Psoas muscle (tissue), 8 donors: ENCODE data around the gene AIG1. TPM values are rescaled to one million over a fixed set of nuclear protein-coding genes. Genes with fewer than 3 reads are reported as not detected.
"Not testable (repeated sequence)": the region's sequence is repeated elsewhere in the genome, so short reads cannot be mapped to it uniquely, and the experiment has no call there.

ENCODE experiments used
- ATAC-seq, 4 donors: fragments of 200-7000 bp; cut with Tn5 transposase; one replicate each; pipeline ENCODE4 v1.9.1; 2020; ENCODE audit warnings: moderate library complexity in 3 of 4, mild to moderate bottlenecking in 2 of 4
- DNase-seq, 2 donors: peaks; one replicate each; pipeline ENCODE4 v3.0.0-alpha.2; 2020
- H3K27ac ChIP-seq: fragments of 200-600 bp; one replicate; pipeline ENCODE4 v1.8.0; 2022
- H3K27me3 ChIP-seq, 3 donors: fragments of 200-600 bp in 1 of 3; one replicate each; pipeline versions ENCODE4 v1.6.1 to v1.8.0; 2013 to 2022; ENCODE audit warnings: low read length in 2 of 3, mild to moderate bottlenecking in 2 of 3, moderate library complexity in 1 of 3; ENCODE audit not compliant: insufficient read depth in 3 of 3
- H3K36me3 ChIP-seq, 2 donors: fragments of 200-600 bp in 1 of 2; one replicate each; pipeline versions ENCODE4 v1.6.1 to v1.8.0; 2013 to 2022; ENCODE audit warnings: low read depth in 1 of 2, mild to moderate bottlenecking in 1 of 2, moderate library complexity in 1 of 2; ENCODE audit not compliant: insufficient read depth in 1 of 2
- H3K4me1 ChIP-seq: fragments of 200-600 bp; one replicate; pipeline ENCODE4 v1.8.0; 2022
- H3K4me3 ChIP-seq: fragments of 200-600 bp; one replicate; pipeline ENCODE4 v1.8.0; 2022; ENCODE audit warnings: mild to moderate bottlenecking
- H3K9me3 ChIP-seq: fragments of 200-600 bp; one replicate; pipeline ENCODE4 v1.8.0; 2022
- WGBS, 3 donors: extraction: QIAGEN DNeasy Blood & Tissue Kit; methylation state at CpG; one replicate each; pipeline versions ENCODE4 v1.1.6 to v1.1.7; 2013; 5-methylcytosine and 5-hydroxymethylcytosine counted together
- intact Hi-C, 2 donors: fragments of 100-400 bp; cut with DNase I; formaldehyde crosslinking; loops; one replicate each; pipeline versions ENCODE4 v1.11.0 to v1.14.2; 2022
- polyA plus RNA-seq, 3 donors: library from polyadenylated mRNA; stranded (reverse); fragments of 200-250 nt; gene quantifications; one replicate each; pipeline ENCODE4 v1.2.3, GENCODE V29; 2013
- total RNA-seq, 4 donors: library from RNA; stranded (reverse); fragmentation: NEBNext Ultra II Directional in 2 of 4; extraction: Animal tissue kit (Norgen Biotek cat#: 25700) in 2 of 4; gene quantifications; one replicate each; pipeline versions ENCODE4 v1.2.1 to v1.2.4, GENCODE V29; 2021 to 2023
- TF ChIP-seq, protein P1 (sequence below): fragments of 200-600 bp; IDR thresholded peaks from one replicate; pipeline ENCODE4 v1.8.0; 2022; ENCODE audit warnings: antibody characterized with exemption
- donor health status: healthy with polysubstance abuse.
- donor health status: DM: no; HTN: no; CAD: no; lungs with moderate emphysema.
- donor health status: Bipolar disorder and iron deficiency.
- donor health status: healthy.
- donor health status: DM: yes; HTN: yes; CAD: no.
- donor health status: DM: no; HTN: no; CAD: no.
- donor health status: DM: no; HTN: no; CAD: no.
- donor health status: DM: yes; HTN: yes; CAD: no.

AIG1 gene
- total and polyA plus RNA-seq, 7 donors: 4.0 to 24.6 (median 5.8) TPM

DNA sequence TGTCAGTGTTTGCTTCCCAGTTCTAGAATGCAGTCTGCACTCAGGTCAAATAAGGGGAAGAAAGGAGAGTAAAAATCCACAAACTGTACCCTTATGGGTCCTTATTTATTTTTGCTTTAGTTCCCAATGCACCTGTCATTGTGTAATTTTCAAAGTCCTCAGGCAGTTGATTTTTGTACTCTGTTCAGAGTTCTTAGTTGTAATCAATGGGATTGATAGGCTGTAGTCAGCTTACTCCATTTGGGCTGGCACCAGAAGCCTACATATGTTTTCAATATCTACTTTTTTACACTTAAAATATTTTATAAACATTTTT, 18.6 kb downstream of the AIG1 start:
- no peak for DNase-seq
- TF ChIP-seq, protein P1, sequence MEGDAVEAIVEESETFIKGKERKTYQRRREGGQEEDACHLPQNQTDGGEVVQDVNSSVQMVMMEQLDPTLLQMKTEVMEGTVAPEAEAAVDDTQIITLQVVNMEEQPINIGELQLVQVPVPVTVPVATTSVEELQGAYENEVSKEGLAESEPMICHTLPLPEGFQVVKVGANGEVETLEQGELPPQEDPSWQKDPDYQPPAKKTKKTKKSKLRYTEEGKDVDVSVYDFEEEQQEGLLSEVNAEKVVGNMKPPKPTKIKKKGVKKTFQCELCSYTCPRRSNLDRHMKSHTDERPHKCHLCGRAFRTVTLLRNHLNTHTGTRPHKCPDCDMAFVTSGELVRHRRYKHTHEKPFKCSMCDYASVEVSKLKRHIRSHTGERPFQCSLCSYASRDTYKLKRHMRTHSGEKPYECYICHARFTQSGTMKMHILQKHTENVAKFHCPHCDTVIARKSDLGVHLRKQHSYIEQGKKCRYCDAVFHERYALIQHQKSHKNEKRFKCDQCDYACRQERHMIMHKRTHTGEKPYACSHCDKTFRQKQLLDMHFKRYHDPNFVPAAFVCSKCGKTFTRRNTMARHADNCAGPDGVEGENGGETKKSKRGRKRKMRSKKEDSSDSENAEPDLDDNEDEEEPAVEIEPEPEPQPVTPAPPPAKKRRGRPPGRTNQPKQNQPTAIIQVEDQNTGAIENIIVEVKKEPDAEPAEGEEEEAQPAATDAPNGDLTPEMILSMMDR: no peak
- intact Hi-C loops: no loop called here
- Histone ChIP-seq H3K4me3 (no peak overlapping the region), H3K27ac (no peak overlapping the region), H3K27me3 (no peaks in the 10 kb centered on the region), H3K9me3 (peaks cover 2% of the 10 kb centered on the region), H3K36me3 (no peaks in the 10 kb centered on the region), H3K4me1 (no peaks in the 10 kb centered on the region)
- no peak for ATAC-seq

DNA sequence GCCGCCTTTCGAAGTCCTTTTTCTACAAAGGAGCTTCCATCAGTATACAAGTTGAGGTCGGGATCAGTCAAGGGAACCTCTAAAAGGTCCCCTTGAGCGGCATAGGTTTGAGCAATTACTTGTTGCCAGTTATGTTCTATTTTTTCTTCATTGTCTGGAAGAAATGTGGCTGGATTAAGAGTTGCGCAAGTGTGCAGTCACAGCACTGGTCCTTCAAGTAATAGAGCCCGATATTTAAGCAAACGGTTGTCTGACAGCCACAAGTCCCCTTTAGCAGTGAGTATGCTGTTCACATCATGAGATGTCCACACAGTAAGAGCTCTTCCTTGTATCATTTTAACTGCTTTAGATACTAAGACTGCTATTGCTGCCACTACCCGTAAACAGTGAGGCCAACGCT, 21.6 kb downstream of the AIG1 start:
- WGBS, 3 donors: 86 to 96% (median 92%) methylated on average over 9 of the region's 9 CpGs
- H3K4me3 ChIP-seq, DNase-seq, H3K27me3 ChIP-seq, H3K9me3 ChIP-seq, H3K36me3 ChIP-seq, ATAC-seq, H3K27ac ChIP-seq, intact Hi-C loops, H3K4me1 ChIP-seq: not testable (repeated sequence)

DNA sequence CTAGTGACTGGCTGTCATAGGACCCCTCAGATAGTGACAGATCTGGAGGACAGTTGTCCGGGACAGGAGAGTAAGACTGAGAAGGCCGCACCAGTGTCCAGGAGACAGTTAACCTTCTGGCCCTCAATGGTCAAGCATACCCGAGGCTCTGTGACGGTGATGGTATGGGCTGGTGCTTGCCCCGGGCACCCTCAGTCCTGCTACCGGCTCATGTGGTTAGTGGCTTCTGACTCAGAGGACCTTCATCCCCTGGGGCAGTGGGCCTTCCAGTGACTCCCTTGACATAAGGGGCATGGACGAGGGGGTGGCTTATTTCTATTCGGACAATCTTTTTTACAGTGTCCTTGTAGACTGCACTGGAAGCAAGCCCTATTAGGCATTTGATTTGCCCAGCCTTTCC, 23.3 kb downstream of the AIG1 start:
- H3K9me3 ChIP-seq, ATAC-seq, H3K27ac ChIP-seq, H3K27me3 ChIP-seq, intact Hi-C loops, H3K4me3 ChIP-seq, H3K4me1 ChIP-seq, H3K36me3 ChIP-seq, DNase-seq: not testable (repeated sequence)
- 95 to 98% (median 96%) methylated on average over 8 of the region's 8 CpGs for WGBS, 3 donors

DNA sequence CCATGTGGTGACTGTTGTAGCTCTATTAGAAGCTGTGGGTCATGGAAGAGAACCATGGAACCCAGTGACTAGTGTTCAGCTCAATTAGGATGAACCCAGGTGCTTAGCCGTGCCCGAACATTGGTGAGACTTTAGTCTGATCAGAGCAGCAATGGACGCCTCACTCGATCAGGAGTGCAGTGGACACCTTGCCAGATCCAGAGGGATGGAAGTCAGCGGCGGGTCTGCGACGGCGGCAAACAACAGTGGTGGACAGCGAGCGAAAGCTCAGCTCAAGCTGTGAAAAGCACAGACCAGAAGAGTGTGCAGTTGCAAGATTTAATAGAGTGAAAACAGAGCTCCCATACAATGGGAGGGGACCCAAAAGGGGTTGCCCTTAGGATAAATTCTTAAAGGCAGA, 26.6 kb downstream of the AIG1 start:
- H3K27me3 ChIP-seq, DNase-seq, H3K4me3 ChIP-seq, H3K36me3 ChIP-seq, H3K4me1 ChIP-seq, intact Hi-C loops, ATAC-seq, H3K9me3 ChIP-seq, H3K27ac ChIP-seq: not testable (repeated sequence)
- WGBS, 3 donors: 95 to 98% (median 98%) methylated on average over 11 of the region's 11 CpGs

DNA sequence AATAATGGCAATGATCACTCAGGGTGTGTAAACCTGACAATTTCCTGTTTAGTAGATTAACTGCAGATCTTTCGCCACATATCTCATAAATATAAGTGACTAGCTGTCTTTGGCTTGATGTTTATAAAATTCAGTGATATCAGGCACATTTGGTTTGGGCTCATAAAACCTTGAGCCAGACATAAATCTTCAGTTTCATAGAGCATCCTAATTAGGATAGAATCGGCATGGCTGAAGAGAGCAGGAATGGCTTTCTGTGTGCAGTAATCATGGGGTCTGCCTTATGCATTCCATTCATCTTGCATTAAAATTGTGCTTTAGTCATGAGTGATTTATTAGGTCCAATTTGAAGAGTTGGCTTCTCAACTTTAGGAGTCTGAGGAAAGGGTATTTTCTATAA, 27.2 kb downstream of the AIG1 start:
- Histone ChIP-seq H3K4me1 (peaks cover 2% of the 10 kb centered on the region), H3K27ac (no peak overlapping the region), H3K9me3 (no peaks in the 10 kb centered on the region), H3K36me3 (no peaks in the 10 kb centered on the region), H3K4me3 (no peak overlapping the region), H3K27me3 (no peaks in the 10 kb centered on the region)
- no peak for ATAC-seq
- TF ChIP-seq, protein P1: no peak
- 83 to 89% (median 87%) methylated on average over 2 of the region's 2 CpGs for WGBS, 3 donors
- intact Hi-C loops: no loop called here
- DNase-seq: no peak

DNA sequence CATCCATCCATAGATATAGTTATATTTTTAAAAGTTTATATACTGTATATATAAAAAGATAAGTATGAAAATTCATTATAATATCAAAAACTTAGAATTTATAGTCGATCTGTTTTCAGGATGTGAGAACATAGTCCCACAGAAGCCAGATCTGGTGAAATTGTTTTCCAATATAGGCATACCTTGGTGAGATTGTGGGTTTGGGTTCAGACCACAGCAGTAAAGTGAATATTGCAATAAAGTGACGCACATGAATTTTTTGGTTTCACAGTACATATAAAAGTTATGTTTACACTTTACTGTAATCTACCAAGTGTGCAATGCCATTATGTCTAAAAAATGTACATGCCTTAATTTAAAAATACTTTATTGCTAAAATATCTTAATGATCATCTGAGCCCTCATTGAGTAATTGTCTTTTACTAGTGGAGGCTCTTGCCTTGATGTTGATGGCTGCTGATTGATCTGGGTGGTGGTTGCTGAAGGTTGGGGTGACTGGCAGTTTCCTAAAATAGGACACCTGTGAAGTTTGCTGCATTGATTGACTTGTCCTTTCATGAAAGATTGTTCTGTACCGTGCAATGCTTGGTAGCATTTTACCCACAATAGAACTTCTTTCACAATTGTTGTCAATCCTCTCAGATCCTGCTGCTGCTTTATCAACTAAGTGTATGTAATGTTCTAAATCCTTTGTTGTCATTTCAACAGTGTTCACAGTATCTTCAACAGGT, 29.8 kb downstream of the AIG1 start:
- Histone ChIP-seq H3K9me3 (no peaks in the 10 kb centered on the region), H3K4me1 (peaks cover 2% of the 10 kb centered on the region), H3K27me3 (no peaks in the 10 kb centered on the region), H3K36me3 (no peaks in the 10 kb centered on the region), H3K4me3 (no peak overlapping the region), H3K27ac (no peak overlapping the region)
- intact Hi-C loops: no loop called here
- no peak for DNase-seq
- TF ChIP-seq, protein P1: no peak
- no peak for ATAC-seq
- 92 to 94% (median 92%) methylated on average over 3 of the region's 3 CpGs for WGBS, 3 donors
